DMS53 (cell line): ENCODE measurements around the gene SERTM2.

Source experiments
- DNase-seq: peaks from one replicate; lab custom pipeline; 2025; lab: John Stamatoyannopoulos, UW

The SERTM2 gene

GRCh38 chrX:111560801-111561200 is 49.4 kb downstream of the SERTM2 start:
- no peak for DNase-seq

- DNase-seq = no peak
Observed at GRCh38 chrX:111561851-111562250, 50.4 kb downstream of the SERTM2 start.

DNA sequence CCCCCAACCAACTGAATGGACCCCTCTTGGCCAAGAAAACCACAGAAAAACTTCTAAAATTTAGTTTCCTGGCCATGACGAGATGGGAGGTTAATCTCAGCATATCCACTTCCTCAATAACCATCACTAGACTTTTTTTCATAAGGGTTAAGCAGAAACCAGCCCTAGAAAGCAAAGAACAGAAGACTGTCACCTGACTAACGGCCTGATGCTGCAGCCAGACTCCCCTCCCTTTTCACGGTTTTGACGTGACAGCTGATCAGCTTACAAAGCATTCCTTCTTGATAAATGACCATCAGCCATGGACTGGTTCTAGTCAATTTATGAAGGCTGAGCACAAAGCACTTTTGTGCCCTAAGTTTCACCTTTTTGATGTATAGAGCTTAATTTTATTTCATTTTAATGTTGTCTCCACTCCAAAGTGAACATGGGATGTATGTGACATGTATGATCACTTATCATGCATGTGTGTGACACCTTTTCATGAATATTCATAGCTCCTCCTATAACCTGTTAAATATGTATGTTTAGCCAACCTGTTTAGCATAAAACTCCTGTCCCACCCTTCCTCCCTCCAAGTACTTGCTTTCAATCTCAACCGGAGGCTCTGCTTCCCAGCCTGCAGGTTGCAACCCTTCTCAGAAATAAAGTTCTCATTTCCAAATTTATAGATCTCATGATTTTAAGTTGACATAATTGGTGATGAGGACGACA is 56.3 kb downstream of the SERTM2 start:
- no peak for DNase-seq

DNA sequence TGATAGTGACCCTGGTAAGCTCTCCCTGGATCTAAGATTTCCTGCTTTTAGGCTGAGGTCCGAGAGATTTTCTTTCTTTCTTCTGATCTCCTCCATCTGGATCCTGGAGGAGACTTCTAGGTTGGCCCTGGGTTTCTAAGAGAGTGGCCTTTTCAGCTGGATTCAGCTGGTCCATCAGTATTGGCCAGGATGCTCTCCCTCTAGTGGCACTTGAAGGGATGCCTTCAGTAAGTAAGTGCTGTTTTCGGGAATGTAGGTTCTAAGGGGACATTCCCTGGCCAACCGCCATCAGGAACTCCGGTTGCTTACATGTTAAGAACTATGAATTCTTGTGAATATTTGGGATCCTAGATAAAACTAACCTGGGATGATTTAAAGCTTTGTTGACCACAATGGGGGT is 56.9 kb downstream of the SERTM2 start:
- DNase-seq = peak; percentile 58

GRCh38 chrX:111568817-111569216 is 57.4 kb downstream of the SERTM2 start:
- no peak for DNase-seq
